DND-41 (cell line): Measurements from ENCODE around the gene SLC35F3.
"Not testable (repeated sequence)": the region's sequence is repeated elsewhere in the genome, so short reads cannot be mapped to it uniquely, and the experiment has no call there.

Experiments used
- ATAC-seq: fragments of 200-7000 bp; cut with Tn5 transposase; 3 replicates; pipeline ENCODE4 v1.9.1; 2021; ENCODE audit warnings: low read depth; ENCODE audit not compliant: insufficient read depth
- DNase-seq: peaks from one replicate; pipeline ENCODE4 v3.0.0-alpha.2; 2020
- H2AFZ ChIP-seq: 2 replicates; pipeline ENCODE4 v1.6.0; 2012; ENCODE audit warnings: low read depth, low read length
- H3K27ac ChIP-seq: 2 replicates; pipeline ENCODE4 v1.5.1; 2012; ENCODE audit warnings: low read length, inconsistent platforms
- H3K27me3 ChIP-seq: fragments of 200-600 bp; sonication (generic); 2 replicates; pipeline ENCODE4 v1.6.0; 2012; ENCODE audit warnings: low read length, mild to moderate bottlenecking, inconsistent platforms; ENCODE audit not compliant: insufficient read depth, poor library complexity
- H3K36me3 ChIP-seq: 2 replicates; pipeline ENCODE4 v1.5.1; 2012; ENCODE audit warnings: low read length, inconsistent platforms; ENCODE audit not compliant: insufficient read depth
- H3K4me1 ChIP-seq: 2 replicates; pipeline ENCODE4 v1.5.1; 2012; ENCODE audit warnings: mild to moderate bottlenecking, low read length; ENCODE audit not compliant: insufficient read depth
- H3K4me2 ChIP-seq: 2 replicates; pipeline ENCODE4 v1.6.0; 2012; ENCODE audit warnings: mild to moderate bottlenecking, moderate library complexity, low read length, inconsistent platforms; ENCODE audit not compliant: insufficient read depth
- H3K4me3 ChIP-seq, 2 experiments: fragments of 200-600 bp in 1 of 2; shearing (Covaris generic) in 1 of 2; 2 replicates each; pipeline ENCODE4 v1.5.1; 2012 to 2016; ENCODE audit warnings: inconsistent platforms in 2 of 2, low read length in 2 of 2, mild to moderate bottlenecking in 2 of 2, low read depth in 1 of 2, moderate library complexity in 1 of 2
- H3K79me2 ChIP-seq: 2 replicates; pipeline ENCODE4 v1.6.0; 2012; ENCODE audit warnings: low read length, inconsistent platforms; ENCODE audit not compliant: insufficient read depth
- H3K9ac ChIP-seq: 2 replicates; pipeline ENCODE4 v1.6.0; 2012; ENCODE audit warnings: low read depth, mild to moderate bottlenecking, inconsistent platforms, low read length, moderate library complexity
- H3K9me3 ChIP-seq: 2 replicates; pipeline ENCODE4 v1.5.1; 2012; ENCODE audit warnings: low read length, moderate library complexity, mild to moderate bottlenecking, inconsistent platforms; ENCODE audit not compliant: insufficient read depth, severe bottlenecking
- H4K20me1 ChIP-seq: 2 replicates; pipeline ENCODE4 v1.6.0; 2012; ENCODE audit warnings: low read length; ENCODE audit not compliant: insufficient read depth
- CTCF ChIP-seq: IDR thresholded peaks from 2 replicates; pipeline ENCODE4 v1.5.1; 2012; ENCODE audit warnings: borderline replicate concordance, low read length, moderate library complexity, mild to moderate bottlenecking; ENCODE audit not compliant: poor library complexity, severe bottlenecking; ENCODE audit errors: extremely low read depth
- EZH2 ChIP-seq: IDR thresholded peaks from 3 replicates; pipeline ENCODE4 v1.6.1; 2012; ENCODE audit warnings: borderline replicate concordance, low read depth, mild to moderate bottlenecking, moderate library complexity, low read length, inconsistent platforms; ENCODE audit not compliant: severe bottlenecking

The SLC35F3 gene

GRCh38 chr1:234119431-234119830 is 215.0 kb downstream of the SLC35F3 start:
- no peaks in the 10 kb centered on the region for H4K20me1 ChIP-seq
- H3K4me2 ChIP-seq, result no peak overlapping the region
- TF ChIP-seq EZH2 (no peak), CTCF (no peak)
- H3K9me3 ChIP-seq, result no peaks in the 10 kb centered on the region
- H3K9ac ChIP-seq, result no peak overlapping the region
- no peaks in the 10 kb centered on the region for H3K36me3 ChIP-seq
- H3K4me1 ChIP-seq, result peaks cover 8% of the 10 kb centered on the region
- H3K27me3 ChIP-seq, result no peaks in the 10 kb centered on the region
- H2AFZ ChIP-seq, result no peak overlapping the region
- no peak overlapping the region for H3K27ac ChIP-seq
- DNase-seq (no peak), ATAC-seq (no peak)
- H3K79me2 ChIP-seq, result no peaks in the 10 kb centered on the region
- no peak overlapping the region for H3K4me3 ChIP-seq

GRCh38 chr1:234120327-234120944 is 216.0 kb downstream of the SLC35F3 start:
- TF ChIP-seq EZH2 (no peak), CTCF (no peak)
- H3K79me2 ChIP-seq, result no peaks in the 10 kb centered on the region

GRCh38 chr1:234121659-234122058 is 217.2 kb downstream of the SLC35F3 start:
- ATAC-seq, H3K4me1 ChIP-seq, H4K20me1 ChIP-seq, H3K9ac ChIP-seq, H3K27ac ChIP-seq, H3K36me3 ChIP-seq, H3K4me2 ChIP-seq, DNase-seq, H2AFZ ChIP-seq, H3K9me3 ChIP-seq, H3K79me2 ChIP-seq, H3K4me3 ChIP-seq, H3K27me3 ChIP-seq: not testable (repeated sequence)

More at GRCh38 chr1:234120327-234120944, 216.0 kb downstream of the SLC35F3 start:
- Histone ChIP-seq H3K27ac (no peak overlapping the region), H2AFZ (no peak overlapping the region), H3K27me3 (no peaks in the 10 kb centered on the region), H3K9me3 (no peaks in the 10 kb centered on the region), H3K4me1 (peaks cover 4% of the 10 kb centered on the region), H3K4me3 (no peak overlapping the region), H3K36me3 (no peaks in the 10 kb centered on the region), H4K20me1 (no peaks in the 10 kb centered on the region), H3K4me2 (no peak overlapping the region), H3K9ac (no peak overlapping the region)
- no peak for ATAC-seq
- DNase-seq, result no peak

DNA sequence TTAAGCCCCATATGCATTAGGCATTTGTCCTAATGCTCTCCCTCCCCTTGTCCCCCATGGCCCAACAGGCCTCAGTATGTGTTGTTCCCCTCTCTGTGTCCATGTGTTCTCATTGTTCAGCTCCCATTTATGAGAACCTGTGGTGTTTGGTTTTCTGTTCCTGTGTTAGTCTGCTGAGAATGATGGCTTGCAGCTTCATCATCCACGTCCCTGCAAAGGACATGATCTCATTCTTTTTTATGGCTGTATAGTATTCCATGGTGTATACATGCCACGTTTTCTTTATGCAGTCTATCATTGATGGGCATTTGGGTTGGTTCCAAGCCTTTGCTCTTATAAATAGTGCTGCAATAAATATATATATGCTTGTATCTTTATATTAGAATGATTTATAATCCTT is 218.1 kb downstream of the SLC35F3 start:
- H3K27ac ChIP-seq, H3K36me3 ChIP-seq, H3K79me2 ChIP-seq, ATAC-seq, H3K9me3 ChIP-seq, H3K9ac ChIP-seq, DNase-seq, H3K4me1 ChIP-seq, H3K4me2 ChIP-seq, H2AFZ ChIP-seq, H4K20me1 ChIP-seq, H3K4me3 ChIP-seq, H3K27me3 ChIP-seq: not testable (repeated sequence)
